Activated T-cell treated with anti-CD3 and anti-CD28 coated beads, Interleukin-2, amount 50 U/mL, for 1 hour (primary cell): Measurements from ENCODE around the gene SHC4.
A peak's percentile ranks its signal among the peaks of the same experiment; 100 is the strongest.
"Not testable (repeated sequence)": the region's sequence is repeated elsewhere in the genome, so short reads cannot be mapped to it uniquely, and the experiment has no call there.

Experiments used
- DNase-seq: peaks from one replicate; pipeline ENCODE4 v3.0.0-alpha.2; 2020

Gene SHC4

DNA sequence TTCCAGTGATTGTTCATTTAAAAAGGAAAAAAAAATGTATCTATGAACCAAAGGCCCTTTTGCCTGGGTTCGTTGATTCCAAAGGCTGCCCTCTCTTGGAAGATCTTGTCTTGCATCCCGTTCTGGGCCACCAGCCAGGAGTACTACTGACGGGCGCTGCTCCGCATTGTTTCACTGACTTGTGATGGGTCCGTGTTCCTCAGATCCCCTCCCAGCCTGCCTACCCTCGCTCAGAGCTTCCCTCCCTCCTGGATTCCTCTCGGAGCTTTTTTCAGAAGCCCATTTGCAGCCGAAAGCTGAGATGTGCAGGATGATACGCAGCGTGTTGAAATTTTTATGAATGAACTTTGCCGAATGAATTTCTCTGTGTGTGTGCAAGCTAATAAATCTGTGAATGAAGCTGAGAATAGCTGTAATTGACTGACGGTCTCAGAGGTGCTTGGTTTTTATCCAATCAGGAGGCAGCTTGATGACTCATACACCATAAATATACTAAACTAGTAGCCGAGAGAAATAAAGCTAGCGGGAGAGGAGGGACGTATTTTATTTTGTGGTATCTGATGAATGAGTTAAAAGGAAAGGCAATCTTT, at the start of gene SHC4:
Gene SHC4, minus strand, starts transcription at position 396 of the 590 bp plus-strand sequence. CDS start 904 bp downstream, outside the sequence.
- DNase-seq = no peak

- DNase-seq = no peak
Measured at GRCh38 chr15:48999314-48999713, 35.6 kb upstream of the SHC4 start.

DNA sequence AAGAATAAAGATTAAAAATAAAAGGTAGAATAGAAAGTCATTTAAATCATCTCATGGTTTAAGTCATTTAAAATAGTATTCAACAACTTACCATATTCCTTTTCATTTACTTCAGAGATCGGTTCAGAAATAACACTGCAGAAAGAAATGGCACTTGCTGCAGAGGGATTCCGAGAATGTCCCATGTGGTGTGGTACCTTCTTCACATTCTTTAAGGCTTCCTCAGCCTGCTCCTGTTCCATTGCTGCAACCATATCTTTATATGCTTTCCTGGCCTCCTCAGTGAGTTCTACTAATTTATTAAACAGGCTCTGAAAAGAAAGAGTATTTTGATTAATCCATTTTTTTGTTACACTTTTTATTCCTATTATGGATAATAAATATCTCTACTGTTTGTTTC, 32.6 kb upstream of the SHC4 start:
- DNase-seq = no peak

- DNase-seq = no peak
Measured at GRCh38 chr15:48993380-48993779, 29.7 kb upstream of the SHC4 start.

- DNase-seq = no peak
Measured at GRCh38 chr15:48992545-48992944, 28.8 kb upstream of the SHC4 start.

DNA sequence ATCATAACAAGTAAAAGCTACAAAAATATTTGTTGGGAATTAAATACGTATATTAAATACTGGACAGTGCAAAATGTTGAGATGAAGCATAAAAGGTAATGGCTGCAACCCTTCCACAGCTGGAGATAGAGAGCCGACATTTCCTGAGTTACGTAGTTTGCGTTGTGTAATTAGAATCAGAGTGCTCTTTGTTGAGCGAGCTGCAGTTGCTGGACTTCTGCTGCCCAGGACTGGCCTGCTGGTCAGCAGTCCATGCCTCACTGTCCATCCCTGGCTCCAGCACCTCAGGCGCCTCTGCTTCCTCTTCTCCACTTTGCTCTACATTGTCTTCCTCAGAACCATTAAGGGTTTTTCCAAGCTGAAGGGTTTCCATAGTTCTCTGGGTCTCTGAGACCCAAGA, 28.4 kb upstream of the SHC4 start:
- DNase-seq = no peak

DNA sequence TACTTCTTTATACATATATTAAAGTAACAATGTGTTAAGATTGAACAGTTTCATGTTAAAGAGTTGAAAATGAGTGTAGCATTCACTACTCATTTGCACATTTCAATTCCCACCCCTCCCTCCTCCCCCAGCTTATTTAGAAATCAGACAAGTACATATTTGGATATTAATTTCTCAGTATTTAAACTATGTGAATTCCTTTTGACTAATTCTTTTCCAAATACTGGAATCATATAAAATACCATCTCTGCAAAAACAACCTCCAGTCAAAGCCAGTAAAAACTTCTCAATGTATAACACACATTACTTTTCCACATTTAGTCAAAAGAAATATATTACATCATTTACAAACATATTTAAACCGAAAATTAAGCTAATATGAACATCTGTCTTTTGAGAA, 25.5 kb upstream of the SHC4 start:
- DNase-seq = no peak

DNA sequence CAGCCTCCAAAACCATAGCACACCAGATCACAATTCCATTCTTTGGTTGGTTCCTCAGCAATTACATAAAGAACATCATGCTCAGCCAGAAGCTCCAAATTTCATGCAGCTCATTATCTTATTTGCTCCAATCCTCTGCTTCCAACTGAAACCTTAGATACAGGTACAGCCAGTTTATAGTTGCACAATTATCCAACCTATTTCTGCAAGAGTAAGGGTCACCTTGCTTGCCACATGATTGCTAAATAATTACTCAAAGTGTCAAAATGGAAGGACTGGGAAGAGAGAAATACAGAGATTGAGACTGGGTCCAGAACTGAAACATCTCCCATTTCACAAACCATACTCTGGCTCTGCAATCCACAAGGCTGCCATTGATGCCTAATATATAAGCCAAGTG, 23.4 kb upstream of the SHC4 start:
- no peak for DNase-seq

DNA sequence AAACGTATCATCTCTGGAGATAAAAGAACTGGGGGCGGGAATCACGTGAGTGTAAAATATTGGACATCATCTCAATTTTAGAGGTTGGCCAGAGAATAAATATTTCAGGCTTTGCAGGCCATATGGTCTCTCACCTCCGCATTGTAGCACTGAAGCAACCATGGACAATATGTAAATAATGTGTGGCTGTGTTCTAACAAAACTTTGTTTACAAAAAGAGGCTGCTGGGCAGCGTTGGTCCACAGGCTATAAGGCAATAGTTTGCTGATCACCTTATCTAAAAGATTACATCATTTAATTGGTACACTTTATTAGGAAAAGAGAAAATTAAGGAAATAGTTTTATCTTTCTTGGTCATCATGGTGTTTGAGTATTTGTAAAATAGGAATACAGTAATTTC, 22.5 kb upstream of the SHC4 start:
- DNase-seq = no peak

- no peak for DNase-seq
Measured at GRCh38 chr15:48985516-48985915, 21.8 kb upstream of the SHC4 start.

GRCh38 chr15:48984811-48985352, 21.2 kb upstream of the SHC4 start:
- no peak for DNase-seq

- no peak for DNase-seq
Measured at GRCh38 chr15:48984021-48984710, 20.4 kb upstream of the SHC4 start.

DNA sequence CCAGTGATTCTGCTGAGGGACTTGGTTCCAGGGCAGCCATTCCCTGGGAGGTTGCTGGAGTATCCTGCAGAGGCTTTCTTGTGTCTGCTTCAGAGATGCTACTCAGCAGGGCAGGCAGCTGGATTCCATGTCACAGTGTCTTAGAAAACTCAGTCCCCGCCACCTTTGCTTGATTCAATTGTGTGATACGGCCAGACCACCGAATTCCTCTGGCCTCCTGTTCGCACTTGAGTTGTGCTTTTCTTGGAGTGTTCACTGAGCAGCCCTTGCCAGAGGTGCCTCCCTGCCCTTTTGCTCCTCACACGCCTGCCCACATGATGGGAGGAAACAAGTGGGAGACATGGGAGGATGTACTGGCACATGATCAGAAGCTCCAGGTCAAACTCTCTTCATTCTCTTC, 19.6 kb upstream of the SHC4 start:
- DNase-seq = no peak

DNA sequence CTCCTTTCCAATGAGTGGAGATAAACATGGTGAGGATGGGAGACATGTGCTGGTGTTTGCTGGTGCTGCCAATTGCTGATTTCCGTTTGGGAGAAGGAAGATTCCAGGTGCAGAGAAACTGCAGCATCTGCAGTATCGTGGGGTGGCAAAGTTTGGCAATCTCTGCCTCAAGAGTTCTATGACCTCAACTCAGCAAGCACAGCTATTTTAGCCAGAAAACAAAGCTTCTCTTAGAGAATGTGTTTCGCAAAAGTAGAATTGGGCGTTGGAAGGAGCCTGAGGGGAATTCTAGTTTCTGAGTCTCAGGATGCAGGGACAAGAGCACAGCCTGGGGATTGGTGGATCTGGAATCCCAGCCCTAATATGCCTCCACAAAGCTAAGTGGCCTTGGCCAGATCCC, 18.2 kb upstream of the SHC4 start:
- no peak for DNase-seq

DNA sequence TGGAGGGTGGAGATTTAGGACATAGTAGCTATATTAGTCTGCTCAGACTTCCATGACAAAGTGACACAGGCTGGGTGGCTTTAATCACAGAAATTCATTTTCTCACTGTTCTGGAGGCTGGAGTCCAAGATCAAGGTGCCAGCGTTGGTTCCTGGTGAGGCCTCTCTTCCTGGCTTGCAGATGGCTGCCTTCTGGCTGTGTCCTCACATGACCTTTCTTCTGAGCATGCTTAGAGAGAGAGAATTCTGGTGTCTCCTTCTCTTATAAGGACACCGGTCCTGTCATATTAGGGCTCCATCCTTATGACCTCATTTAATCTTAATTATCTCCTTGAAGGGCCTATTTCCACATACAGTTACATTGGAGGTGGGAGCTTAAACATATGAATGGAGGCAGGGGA, 14.9 kb upstream of the SHC4 start:
- DNase-seq = no peak

GRCh38 chr15:48976444-48977088, 12.8 kb upstream of the SHC4 start:
- no peak for DNase-seq

- DNase-seq = peak; percentile 76
Measured at GRCh38 chr15:48975472-48976419, 12.0 kb upstream of the SHC4 start.

GRCh38 chr15:48974882-48975281, 11.2 kb upstream of the SHC4 start:
- DNase-seq = no peak

DNA sequence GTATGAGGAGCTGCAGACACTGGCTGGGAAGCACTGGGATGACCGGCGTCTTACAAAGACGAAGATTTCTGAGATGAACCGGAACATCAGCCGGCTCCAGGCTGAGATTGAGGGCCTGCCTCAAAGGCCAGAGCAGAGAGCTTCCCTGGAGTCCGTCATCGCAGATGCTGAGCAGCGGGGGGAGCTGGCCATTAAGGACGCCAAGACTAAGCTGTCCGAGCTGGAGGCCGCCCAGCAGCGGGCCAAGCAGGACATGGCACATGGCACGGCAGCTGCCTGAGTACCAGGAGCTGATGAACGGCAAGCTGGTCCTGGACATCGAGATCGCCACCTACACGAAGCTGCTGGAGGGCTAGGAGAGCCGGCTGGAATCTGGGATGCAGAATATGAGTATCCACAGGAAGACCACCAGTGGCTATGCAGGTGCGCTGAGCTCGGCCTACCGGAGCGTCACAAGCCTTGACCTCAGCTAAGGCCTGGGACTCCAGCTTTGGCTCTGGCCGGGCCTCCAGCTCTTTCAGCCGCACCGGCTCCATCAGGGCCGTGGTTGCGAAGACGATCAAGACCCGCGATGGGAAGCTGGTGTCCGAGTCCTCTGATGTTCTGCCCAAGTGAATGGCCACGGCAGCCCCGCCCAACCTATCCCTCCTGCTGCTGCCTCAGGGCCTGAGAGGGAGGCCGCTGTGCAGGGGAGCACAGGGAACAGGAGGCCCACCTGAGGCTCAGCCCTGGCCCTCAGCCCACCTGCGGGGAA, 9.2 kb upstream of the SHC4 start:
- DNase-seq = no peak

- not testable (repeated sequence) for DNase-seq
Measured at GRCh38 chr15:48970926-48971325, 7.2 kb upstream of the SHC4 start.

GRCh38 chr15:48968066-48968465, 4.3 kb upstream of the SHC4 start:
- no peak for DNase-seq

- DNase-seq = no peak
Measured at GRCh38 chr15:48967336-48967735, 3.6 kb upstream of the SHC4 start.
